ENCODE data around the gene FBXW5. TPM values are rescaled to one million over a fixed set of nuclear protein-coding genes. Genes with fewer than 3 reads are reported as not detected.

FBXW5 gene
- total RNA-seq, 2 donors from 2014 or later: 156 to 161 TPM

- H3K4me3 ChIP-seq: no peak overlapping the region
- WGBS, 2 donors: 14 to 18% methylated on average over 23 of the region's 23 CpGs
These were observed 21.4 kb upstream of the FBXW5 start for GRCh38 chr9:136965771-136966484.

GRCh38 chr9:136964833-136965422 lies 20.4 kb upstream of the FBXW5 start:
- DNase-seq (no peak), ATAC-seq (no peak)
- TF ChIP-seq CTCF (IDR thresholded peaks at IDR 0.05) (no peak), POLR2A (IDR thresholded peaks at IDR 0.05) (no peak)
- peaks cover 7% of the 10 kb centered on the region for H3K4me1 ChIP-seq
- H3K27ac ChIP-seq: no peak overlapping the region
- no peaks in the 10 kb centered on the region for H3K27me3 ChIP-seq
- H3K9me3 ChIP-seq: no peaks in the 10 kb centered on the region
- no peak overlapping the region for H3K4me3 ChIP-seq
- intact Hi-C loops (cut with DNase I): no loop called here
- 78 to 81% methylated on average over 21 to 25 of the region's 26 CpGs for WGBS, 2 donors
- H3K36me3 ChIP-seq (replicated peaks in 1 of 2; ENCODE audit: insufficient read depth in 1 of 2, low read depth in 2 of 2): no peaks in the 10 kb centered on the region

More at GRCh38 chr9:136965771-136966484, 21.4 kb upstream of the FBXW5 start:
- H3K27me3 ChIP-seq: no peaks in the 10 kb centered on the region
- H3K4me1 ChIP-seq: peaks cover 7% of the 10 kb centered on the region
- no peak for TF ChIP-seq POLR2A (IDR thresholded peaks at IDR 0.05)
- no peak for TF ChIP-seq CTCF (IDR thresholded peaks at IDR 0.05)
- H3K9me3 ChIP-seq: no peaks in the 10 kb centered on the region
- no peak overlapping the region for H3K27ac ChIP-seq
- ATAC-seq (no peak), DNase-seq (no peak)
- intact Hi-C loops (cut with DNase I): no loop called here
- no peaks in the 10 kb centered on the region for H3K36me3 ChIP-seq (replicated peaks in 1 of 2; ENCODE audit: insufficient read depth in 1 of 2, low read depth in 2 of 2)

GRCh38 chr9:136964171-136964689 lies 19.7 kb upstream of the FBXW5 start:
- Histone ChIP-seq H3K36me3 (replicated peaks in 1 of 2; ENCODE audit: insufficient read depth in 1 of 2, low read depth in 2 of 2) (no peaks in the 10 kb centered on the region), H3K27ac (no peak overlapping the region), H3K9me3 (no peaks in the 10 kb centered on the region), H3K4me3 (no peak overlapping the region), H3K27me3 (no peaks in the 10 kb centered on the region), H3K4me1 (peaks cover 7% of the 10 kb centered on the region)
- WGBS, 2 donors: 62 to 76% methylated on average over 8 to 16 of the region's 22 CpGs
- intact Hi-C loops (cut with DNase I): no loop called here
- DNase-seq (no peak), ATAC-seq (no peak)
- no peak for TF ChIP-seq CTCF (IDR thresholded peaks at IDR 0.05)
- no peak for TF ChIP-seq POLR2A (IDR thresholded peaks at IDR 0.05)

- no peak for ATAC-seq
- TF ChIP-seq CTCF (IDR thresholded peaks at IDR 0.05) (no peak), POLR2A (IDR thresholded peaks at IDR 0.05) (no peak)
- Histone ChIP-seq H3K4me3 (no peak overlapping the region), H3K9me3 (no peaks in the 10 kb centered on the region), H3K27me3 (no peaks in the 10 kb centered on the region), H3K27ac (no peak overlapping the region), H3K36me3 (replicated peaks in 1 of 2; ENCODE audit: insufficient read depth in 1 of 2, low read depth in 2 of 2) (no peaks in the 10 kb centered on the region), H3K4me1 (peaks cover 7% of the 10 kb centered on the region)
- 78 to 84% methylated on average over 6 of the region's 12 CpGs for WGBS, 2 donors
- no peak for DNase-seq
- intact Hi-C loops (cut with DNase I): no loop called here
These were observed 19.2 kb upstream of the FBXW5 start for GRCh38 chr9:136963751-136964150.
